Camera-type eye (tissue), 1 donor: ENCODE measurements around the gene RAMAC. TPM values are rescaled to one million over a fixed set of nuclear protein-coding genes. Genes with fewer than 3 reads are reported as not detected.

Experiments
- total RNA-seq: library from RNA; depleted of rRNA; stranded (reverse); fragments of >200 nt; gene quantifications from one replicate; pipeline ENCODE4 v1.2.3, GENCODE V29; 2014

The RAMAC gene
- total RNA-seq = 34.7 TPM

DNA sequence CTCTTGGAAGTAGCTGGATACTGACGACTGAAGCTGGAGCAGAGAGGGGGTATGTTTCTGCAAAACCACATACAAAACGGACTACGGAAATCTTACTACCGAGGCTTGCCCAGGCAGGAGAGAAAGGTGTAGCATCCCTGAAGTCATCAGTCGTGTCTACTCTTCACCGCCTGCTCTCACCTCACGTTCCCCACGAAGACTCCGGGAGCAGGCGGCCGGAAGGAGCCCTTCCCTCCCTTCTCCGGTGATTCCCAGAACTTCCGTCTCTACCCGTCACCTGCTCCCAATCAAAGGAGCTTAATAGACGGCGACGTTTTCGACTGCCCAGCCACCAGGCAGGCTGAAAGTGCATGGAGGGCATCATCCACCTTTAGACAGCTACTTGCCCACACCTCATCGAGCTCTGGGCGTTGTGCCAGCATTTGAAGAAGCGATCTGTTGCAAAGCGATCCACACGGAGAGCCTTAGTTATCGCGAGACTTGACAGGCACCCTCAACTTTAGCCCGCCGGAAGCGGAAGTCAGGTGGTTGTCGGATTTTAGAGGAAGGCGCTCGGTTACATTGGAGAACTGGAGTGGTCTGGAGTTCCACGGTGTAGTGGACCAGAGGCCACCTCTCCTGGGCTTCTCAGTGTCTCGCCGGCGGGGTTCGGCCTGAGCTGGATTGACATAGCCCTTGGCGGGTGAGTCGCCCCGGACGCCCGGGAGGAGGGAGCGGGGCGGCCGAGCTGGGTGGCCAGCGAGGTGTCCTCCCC is at the start of gene RAMAC:
Gene RAMAC, plus strand, starts transcription at position 523 of the 754 bp plus-strand sequence. CDS start 2,809 bp downstream, outside the sequence.

DNA sequence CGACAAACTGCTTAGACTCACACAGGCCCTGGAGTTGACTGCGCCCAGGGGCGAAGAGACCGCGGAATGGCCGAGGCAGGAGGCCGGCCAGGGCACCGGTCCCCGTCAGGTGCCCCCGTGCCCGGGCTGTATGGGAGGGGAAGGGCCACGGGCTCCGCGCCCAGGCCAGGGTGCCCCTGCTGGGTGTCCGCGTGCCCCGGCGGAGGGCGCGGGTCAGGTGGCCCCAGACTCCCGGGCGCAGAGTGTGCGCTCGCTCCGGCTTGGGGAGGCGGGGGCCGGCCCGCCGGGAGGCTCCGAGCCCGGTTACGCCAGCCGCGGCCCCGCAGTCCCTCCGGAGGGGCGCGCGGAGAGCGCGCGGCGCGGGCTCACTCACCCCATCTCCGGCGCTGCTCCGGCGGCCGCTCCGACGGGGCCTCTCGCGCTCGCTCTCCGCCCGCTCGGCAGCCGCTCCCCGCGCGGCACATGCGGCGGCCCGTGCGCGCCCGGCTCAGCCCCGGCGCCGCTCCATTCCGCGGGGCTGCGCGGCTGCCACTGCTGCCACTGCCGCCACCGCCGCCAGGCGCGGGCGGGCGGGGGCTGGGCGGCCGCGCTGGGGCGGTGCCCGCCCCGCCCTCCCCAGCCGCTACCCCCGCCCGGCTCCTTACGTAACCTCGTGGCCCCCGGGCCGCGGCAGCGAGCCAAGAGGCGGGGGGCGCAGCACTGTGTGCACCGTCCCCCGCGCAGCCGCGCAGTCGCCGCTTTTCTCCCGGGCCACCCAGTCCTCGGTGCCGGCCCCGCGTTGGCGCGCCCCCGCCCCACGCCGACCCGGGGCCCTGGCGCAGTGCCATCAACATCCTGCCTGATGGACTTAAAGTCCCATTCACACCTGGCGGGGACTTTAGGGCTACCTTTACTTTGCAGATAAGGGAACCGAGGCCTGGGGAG is 33.6 kb upstream of the RAMAC start, which contains the start of gene HOMER2:
Gene HOMER2, minus strand, starts transcription at position 563 of the 924 bp plus-strand sequence. Its CDS starts 185 bp downstream, at position 378.

DNA sequence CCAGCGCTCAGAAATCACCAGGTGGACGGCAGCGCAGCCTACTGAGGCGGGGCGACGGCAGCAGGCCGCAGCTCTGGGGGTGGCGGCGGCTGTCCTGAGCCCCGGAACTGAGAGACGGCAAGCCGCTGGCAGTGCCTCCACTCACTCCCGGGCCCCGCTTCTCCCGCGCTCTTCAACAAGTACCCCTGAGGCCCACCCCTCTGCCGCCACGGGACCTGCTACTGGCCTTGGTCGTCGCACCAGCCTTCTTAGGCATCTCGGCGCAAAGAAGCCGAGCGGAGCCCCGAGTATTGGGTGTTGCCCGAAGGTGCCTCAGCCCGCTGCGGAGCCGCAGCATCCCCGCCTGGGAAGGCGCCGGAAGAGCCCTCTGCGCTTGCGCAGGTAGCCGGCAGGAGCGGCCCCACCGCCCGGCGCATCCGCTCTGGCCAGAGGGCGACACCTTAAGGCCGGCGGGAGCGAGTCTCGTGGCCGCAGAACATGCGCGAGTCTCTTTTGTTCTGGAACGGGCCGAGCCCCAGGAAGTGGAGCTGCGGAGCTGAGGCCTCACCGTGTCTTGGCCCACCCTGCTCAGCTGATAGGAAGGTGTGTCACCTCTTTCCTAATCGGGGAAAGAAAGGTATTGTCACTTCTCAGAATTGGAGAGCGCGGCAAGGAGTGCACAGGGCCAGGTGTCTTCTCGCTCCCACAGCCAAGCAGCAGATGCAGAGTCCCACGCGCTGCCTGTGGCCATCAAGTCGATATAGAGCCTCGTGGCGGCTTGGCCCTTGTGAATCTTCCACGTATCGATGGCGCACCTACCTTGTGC is 25.5 kb downstream of the RAMAC start, which contains the start of gene C15orf40:
Gene C15orf40, minus strand, starts transcription at position 369 of the 805 bp plus-strand sequence. Its CDS starts 32 bp downstream, at position 337.

Other genes starting within 250 kb of the RAMAC start
- 2.9 TPM for gene FSD2, start 180.1 kb upstream of the RAMAC start, total RNA-seq
- gene WHAMM, start 176.6 kb upstream of the RAMAC start, total RNA-seq = 7.2 TPM
- 64.8 TPM for gene HOMER2, start 33.5 kb upstream of the RAMAC start, total RNA-seq
- 24.6 TPM for gene C15orf40, start 25.4 kb downstream of the RAMAC start, total RNA-seq
- gene BTBD1, start 81.0 kb downstream of the RAMAC start, total RNA-seq = 112 TPM
- gene TM6SF1, start 121.4 kb downstream of the RAMAC start, total RNA-seq = 3.4 TPM
- 107 TPM for gene HDGFL3, start 221.6 kb downstream of the RAMAC start, total RNA-seq